ENCODE measurements around the gene JAZF1.

The JAZF1 gene

GRCh38 chr7:28132959-28133870, 47.4 kb downstream of the JAZF1 start:
- Histone ChIP-seq H3K9me3 (replicated peaks; ENCODE audit: insufficient read depth, low read length) (no peaks in the 10 kb centered on the region), H3K9ac (ENCODE audit: low read length) (no peak overlapping the region), H3K27me3 (replicated peaks; ENCODE audit: insufficient read depth, low read length) (no peaks in the 10 kb centered on the region), H3K4me1 (ENCODE audit: low read length) (0 out of 2 replicates have a peak, but pooled peaks cover 4% of the 10 kb centered on the region), H4K20me1 (ENCODE audit: insufficient read depth, low read length) (no peaks in the 10 kb centered on the region), H3K79me2 (ENCODE audit: low read length) (no peaks in the 10 kb centered on the region), H3K4me3 (ENCODE audit: low read length) (no peak overlapping the region), H3F3A (ENCODE audit: insufficient read depth, low read length) (no peaks in the 10 kb centered on the region), H2AFZ (ENCODE audit: low read length) (no peak overlapping the region), H3K9me2 (replicated peaks; ENCODE audit: insufficient read depth, low read length) (no peaks in the 10 kb centered on the region), H3K4me2 (ENCODE audit: low read depth, low read length) (no peak overlapping the region), H3K27ac (ENCODE audit: low read length) (no peak overlapping the region), H3K36me3 (replicated peaks; ENCODE audit: insufficient read depth, low read length) (no peaks in the 10 kb centered on the region)
- no peak for TF ChIP-seq EZH2phosphoT487 (IDR thresholded peaks at IDR 0.05; ENCODE audit: low read length)
- TF ChIP-seq EZH2 (optimal IDR thresholded peaks at IDR 0.05; ENCODE audit: low read depth, low read length) = no peak
- no peak for TF ChIP-seq CTCF (IDR thresholded peaks at IDR 0.05; ENCODE audit: low read length)
- no peak for DNase-seq

GRCh38 chr7:28130277-28130676, 50.3 kb downstream of the JAZF1 start:
- no peak overlapping the region for H3K4me2 ChIP-seq (ENCODE audit: low read depth, low read length)
- no peaks in the 10 kb centered on the region for H3K27me3 ChIP-seq (replicated peaks; ENCODE audit: insufficient read depth, low read length)
- H3K27ac ChIP-seq (ENCODE audit: low read length) = no peak overlapping the region
- H4K20me1 ChIP-seq (ENCODE audit: insufficient read depth, low read length) = no peaks in the 10 kb centered on the region
- 0 out of 2 replicates have a peak, but pooled peaks cover 4% of the 10 kb centered on the region for H3K4me1 ChIP-seq (ENCODE audit: low read length)
- no peak for TF ChIP-seq CTCF (IDR thresholded peaks at IDR 0.05; ENCODE audit: low read length)
- TF ChIP-seq EZH2phosphoT487 (IDR thresholded peaks at IDR 0.05; ENCODE audit: low read length) = no peak
- TF ChIP-seq EZH2 (optimal IDR thresholded peaks at IDR 0.05; ENCODE audit: low read depth, low read length) = no peak
- H3K4me3 ChIP-seq (ENCODE audit: low read length) = no peak overlapping the region
- H3K9ac ChIP-seq (ENCODE audit: low read length) = no peak overlapping the region
- H3F3A ChIP-seq (ENCODE audit: insufficient read depth, low read length) = no peaks in the 10 kb centered on the region
- H3K9me2 ChIP-seq (replicated peaks; ENCODE audit: insufficient read depth, low read length) = no peaks in the 10 kb centered on the region
- H3K79me2 ChIP-seq (ENCODE audit: low read length) = no peaks in the 10 kb centered on the region
- H3K9me3 ChIP-seq (replicated peaks; ENCODE audit: insufficient read depth, low read length) = no peaks in the 10 kb centered on the region
- no peak for DNase-seq
- no peaks in the 10 kb centered on the region for H3K36me3 ChIP-seq (replicated peaks; ENCODE audit: insufficient read depth, low read length)
- H2AFZ ChIP-seq (ENCODE audit: low read length) = no peak overlapping the region

- Histone ChIP-seq H3K4me2 (ENCODE audit: low read depth, low read length) (no peak overlapping the region), H3K36me3 (replicated peaks; ENCODE audit: insufficient read depth, low read length) (no peaks in the 10 kb centered on the region), H3K9me2 (replicated peaks; ENCODE audit: insufficient read depth, low read length) (no peaks in the 10 kb centered on the region), H3K4me1 (ENCODE audit: low read length) (0 out of 2 replicates have a peak, but pooled peaks cover 4% of the 10 kb centered on the region), H3K9ac (ENCODE audit: low read length) (no peak overlapping the region), H3K27ac (ENCODE audit: low read length) (no peak overlapping the region), H3K27me3 (replicated peaks; ENCODE audit: insufficient read depth, low read length) (no peaks in the 10 kb centered on the region), H3F3A (ENCODE audit: insufficient read depth, low read length) (no peaks in the 10 kb centered on the region), H4K20me1 (ENCODE audit: insufficient read depth, low read length) (no peaks in the 10 kb centered on the region), H2AFZ (ENCODE audit: low read length) (no peak overlapping the region), H3K4me3 (ENCODE audit: low read length) (no peak overlapping the region), H3K9me3 (replicated peaks; ENCODE audit: insufficient read depth, low read length) (no peaks in the 10 kb centered on the region), H3K79me2 (ENCODE audit: low read length) (no peaks in the 10 kb centered on the region)
- peak; percentile 41 for DNase-seq
- TF ChIP-seq CTCF (IDR thresholded peaks at IDR 0.05; ENCODE audit: low read length) = no peak
- TF ChIP-seq EZH2 (optimal IDR thresholded peaks at IDR 0.05; ENCODE audit: low read depth, low read length) = no peak
- TF ChIP-seq EZH2phosphoT487 (IDR thresholded peaks at IDR 0.05; ENCODE audit: low read length) = no peak
These were observed 52.0 kb downstream of the JAZF1 start for GRCh38 chr7:28128608-28129007.

All from MM.1S (cell line).